NCI-H526 treated with DMSO at 0.1 percent for 48 hours (cell line): Measurements from ENCODE around the gene GPATCH4.
"Not testable (repeated sequence)": the region's sequence is repeated elsewhere in the genome, so short reads cannot be mapped to it uniquely, and the experiment has no call there.

Experiments
- DNase-seq: peaks from one replicate; lab custom pipeline; 2025; lab: John Stamatoyannopoulos, UW

The GPATCH4 gene

DNA sequence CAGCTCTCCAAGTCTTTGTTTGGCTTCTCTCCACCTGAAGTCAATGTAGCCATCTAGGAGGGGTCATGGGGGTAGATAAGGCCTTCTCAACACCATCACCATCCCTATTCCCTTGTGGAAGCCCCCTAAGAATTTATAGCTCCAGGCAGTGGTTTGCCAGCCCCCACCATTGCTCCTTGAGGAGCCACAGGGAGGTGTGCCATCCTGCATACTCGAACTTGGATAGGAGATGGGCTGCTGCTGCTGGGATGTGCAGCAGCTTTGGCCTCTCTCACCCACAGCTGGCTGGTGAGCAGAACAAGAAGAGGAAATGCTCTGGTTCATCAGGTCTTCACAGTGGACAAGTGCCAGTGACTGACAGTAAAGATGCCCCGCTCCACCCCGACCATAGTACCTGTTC is 4.9 kb downstream of the GPATCH4 start:
- DNase-seq: no peak

- no peak for DNase-seq
These were observed 6.3 kb downstream of the GPATCH4 start for GRCh38 chr1:156595016-156595415.

- DNase-seq: no peak
These were observed 7.1 kb downstream of the GPATCH4 start for GRCh38 chr1:156594190-156594589.

GRCh38 chr1:156593661-156593989 is 7.7 kb downstream of the GPATCH4 start:
- DNase-seq: no peak

GRCh38 chr1:156592910-156593660 is 8.2 kb downstream of the GPATCH4 start:
- DNase-seq: no peak

DNA sequence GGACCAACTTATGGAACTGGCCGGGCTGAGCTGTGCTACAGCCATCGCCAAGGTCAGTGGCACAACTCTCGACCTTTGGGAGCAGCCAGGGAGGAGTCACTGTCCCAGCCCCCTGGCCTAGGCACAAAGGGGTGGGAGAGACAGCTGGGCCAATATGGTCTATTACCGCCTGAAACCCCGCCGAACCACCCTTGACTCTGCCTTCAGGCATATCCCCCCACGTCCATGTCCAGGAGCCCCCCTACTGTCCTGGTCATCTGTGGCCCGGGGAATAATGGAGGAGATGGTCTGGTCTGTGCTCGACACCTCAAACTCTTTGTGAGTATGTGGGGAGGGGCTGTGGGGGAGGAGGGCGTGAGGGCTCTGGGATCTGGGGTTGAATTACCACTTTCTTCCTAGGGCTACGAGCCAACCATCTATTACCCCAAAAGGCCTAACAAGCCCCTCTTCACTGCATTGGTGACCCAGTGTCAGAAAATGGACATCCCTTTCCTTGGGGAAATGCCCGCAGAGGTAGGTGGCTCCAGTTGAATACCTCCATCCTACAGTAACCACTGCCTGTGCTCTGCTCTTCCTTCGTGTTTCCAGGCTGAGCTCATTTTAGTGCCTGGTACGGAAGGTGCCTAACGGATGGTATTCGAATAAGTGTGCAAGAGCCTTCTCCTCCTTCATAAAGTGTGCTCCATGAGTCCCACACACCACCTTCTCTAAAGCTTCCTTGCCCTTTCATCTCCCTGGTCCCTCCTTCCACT is 8.9 kb downstream of the GPATCH4 start:
- no peak for DNase-seq

DNA sequence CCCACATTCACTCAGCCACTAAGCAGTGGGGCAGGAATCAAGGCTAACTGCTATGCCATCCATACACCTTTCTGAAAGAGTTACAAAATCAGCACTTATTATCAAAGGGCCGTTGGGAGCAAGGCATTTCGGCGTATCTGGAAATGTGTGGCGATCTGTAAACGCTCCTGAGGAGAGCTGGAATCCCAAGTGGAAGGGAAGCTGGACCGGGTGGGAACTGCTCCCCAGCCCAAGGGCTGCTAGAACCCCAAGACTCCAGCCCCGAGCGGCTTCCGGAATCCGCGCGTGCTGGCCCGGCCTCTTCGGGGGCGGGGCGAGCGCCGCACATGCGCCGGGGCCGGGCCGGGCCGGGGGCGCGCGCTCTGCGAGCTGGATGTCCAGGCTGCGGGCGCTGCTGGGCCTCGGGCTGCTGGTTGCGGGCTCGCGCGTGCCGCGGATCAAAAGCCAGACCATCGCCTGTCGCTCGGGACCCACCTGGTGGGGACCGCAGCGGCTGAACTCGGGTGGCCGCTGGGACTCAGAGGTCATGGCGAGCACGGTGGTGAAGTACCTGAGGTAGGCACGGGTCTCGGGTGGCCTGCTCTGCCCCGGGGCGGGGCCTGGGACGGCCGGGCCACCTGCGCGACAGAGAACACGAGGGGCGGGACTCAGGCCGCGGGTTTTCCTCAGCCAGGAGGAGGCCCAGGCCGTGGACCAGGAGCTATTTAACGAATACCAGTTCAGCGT is 9.7 kb downstream of the GPATCH4 start, which contains the start of gene NAXE:
TSS of gene NAXE (plus strand) at position 345 of the 726 bp plus-strand sequence. CDS start at position 374, 29 bp downstream.
- peak; percentile 77 for DNase-seq

DNA sequence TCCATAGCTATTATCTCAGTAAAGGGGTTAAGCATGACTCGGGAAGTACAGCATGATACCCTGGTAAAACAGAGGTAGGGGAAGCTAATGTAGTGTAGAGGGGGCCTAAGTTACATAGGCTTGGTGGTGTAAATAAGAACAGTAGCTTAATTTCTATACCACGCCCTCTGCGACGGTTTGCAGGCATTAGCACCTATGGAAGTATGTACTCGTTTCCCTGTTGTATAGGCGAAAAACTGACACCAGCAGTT is 10.2 kb downstream of the GPATCH4 start:
- DNase-seq: peak; percentile 71

- no peak for DNase-seq
These were observed 10.7 kb downstream of the GPATCH4 start for GRCh38 chr1:156590326-156591180.

DNA sequence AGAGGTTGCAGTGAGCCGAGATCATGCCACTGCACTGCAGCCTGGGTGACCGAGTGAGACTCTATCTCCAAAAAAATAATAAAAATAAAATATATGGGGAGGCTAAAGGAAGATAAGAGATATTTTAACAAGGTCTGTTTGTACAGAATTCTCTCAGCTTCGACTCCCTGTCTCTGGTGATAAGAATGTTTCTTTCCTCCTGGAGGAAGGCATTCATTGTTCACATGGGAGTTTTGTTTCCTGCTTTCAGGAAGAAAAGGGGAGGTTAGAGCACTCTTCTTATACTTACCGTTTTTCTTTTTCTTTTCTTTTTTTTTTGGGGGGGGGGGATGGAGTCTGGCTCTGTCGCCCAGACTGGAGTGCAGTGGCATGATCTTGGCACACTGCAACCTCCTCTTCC is 11.7 kb downstream of the GPATCH4 start:
- DNase-seq: no peak

DNA sequence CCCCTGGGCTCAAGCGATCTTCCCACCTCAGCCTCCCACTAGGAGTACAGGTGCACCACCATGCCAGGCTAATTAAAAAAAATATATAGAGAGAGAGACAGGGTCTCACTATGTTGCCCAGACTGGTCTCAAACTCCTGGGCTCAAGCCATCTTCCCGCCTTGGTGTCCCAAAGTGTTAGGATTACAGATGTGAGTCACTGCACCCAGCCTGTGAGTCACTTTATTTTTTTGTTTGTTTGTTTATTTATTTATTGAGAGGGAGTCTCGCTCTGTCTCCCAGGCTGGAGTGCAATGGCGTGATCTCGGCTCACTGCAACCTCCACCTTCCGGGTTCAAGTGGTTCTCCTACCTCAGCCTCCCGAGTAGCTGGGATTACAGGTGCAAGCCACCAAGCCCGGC is 13.4 kb downstream of the GPATCH4 start:
- DNase-seq: not testable (repeated sequence)

- DNase-seq: no peak
These were observed 14.3 kb downstream of the GPATCH4 start for GRCh38 chr1:156586892-156587477.

DNA sequence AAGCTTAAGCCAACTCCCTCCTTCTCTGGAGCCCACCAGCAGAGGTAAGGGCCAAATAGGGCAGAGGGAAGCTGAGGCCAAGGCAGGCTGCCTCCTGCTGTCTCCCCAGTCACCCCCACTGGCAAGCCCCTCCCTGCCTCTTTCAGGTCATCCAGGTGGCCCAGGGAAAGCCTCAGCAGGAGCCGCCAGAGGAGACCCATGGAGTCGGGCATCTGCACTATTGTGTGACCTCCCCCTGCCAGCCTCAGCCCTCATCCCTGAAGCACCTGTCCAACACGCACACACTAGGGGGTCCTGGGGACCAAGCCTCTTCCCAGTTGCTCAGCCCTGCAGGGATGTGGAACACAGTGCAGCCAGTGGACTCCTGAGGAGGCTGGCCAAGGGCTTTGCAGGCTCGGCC is 15.0 kb downstream of the GPATCH4 start:
- no peak for DNase-seq

- DNase-seq: peak; percentile 52
These were observed 16.5 kb downstream of the GPATCH4 start for GRCh38 chr1:156584813-156585212.

DNA sequence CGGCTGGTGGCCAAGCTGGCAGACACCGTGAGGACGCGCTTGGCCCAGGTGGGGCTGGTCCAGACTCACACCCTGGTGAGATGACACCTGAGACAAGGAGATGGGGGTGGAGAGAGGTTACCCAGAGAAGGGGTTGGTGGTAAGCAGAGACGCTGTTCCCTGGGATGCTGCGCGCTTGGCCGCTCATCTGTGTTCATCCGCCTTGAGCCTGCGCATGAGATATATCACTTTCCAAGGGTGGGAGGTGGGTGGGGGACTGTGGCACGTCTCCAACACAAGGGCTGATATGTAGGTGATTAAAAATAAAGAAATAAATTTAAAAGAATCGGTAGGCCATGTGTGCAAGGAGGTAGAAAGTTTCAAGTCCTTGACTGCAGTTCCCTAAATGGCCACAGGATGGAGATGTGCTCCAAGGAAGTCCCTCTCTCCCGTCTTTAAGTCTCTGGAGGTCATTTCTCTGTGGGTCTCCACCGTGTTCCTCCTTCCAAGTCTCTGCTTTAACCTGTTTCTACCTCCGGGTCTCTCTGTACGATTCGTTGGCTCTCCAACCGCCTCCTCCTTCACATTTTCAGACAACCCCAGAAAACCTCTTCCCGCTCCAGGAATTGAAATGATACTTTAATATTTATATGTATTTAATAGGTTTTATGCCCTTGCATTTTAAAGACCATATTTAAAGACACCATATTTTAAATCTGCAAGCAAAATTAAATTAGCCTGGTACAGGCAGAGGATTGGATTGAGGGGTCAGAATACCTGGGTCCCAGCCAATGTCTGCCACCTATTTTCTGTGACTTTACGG is 17.3 kb downstream of the GPATCH4 start:
- peak; percentile 88 for DNase-seq

DNA sequence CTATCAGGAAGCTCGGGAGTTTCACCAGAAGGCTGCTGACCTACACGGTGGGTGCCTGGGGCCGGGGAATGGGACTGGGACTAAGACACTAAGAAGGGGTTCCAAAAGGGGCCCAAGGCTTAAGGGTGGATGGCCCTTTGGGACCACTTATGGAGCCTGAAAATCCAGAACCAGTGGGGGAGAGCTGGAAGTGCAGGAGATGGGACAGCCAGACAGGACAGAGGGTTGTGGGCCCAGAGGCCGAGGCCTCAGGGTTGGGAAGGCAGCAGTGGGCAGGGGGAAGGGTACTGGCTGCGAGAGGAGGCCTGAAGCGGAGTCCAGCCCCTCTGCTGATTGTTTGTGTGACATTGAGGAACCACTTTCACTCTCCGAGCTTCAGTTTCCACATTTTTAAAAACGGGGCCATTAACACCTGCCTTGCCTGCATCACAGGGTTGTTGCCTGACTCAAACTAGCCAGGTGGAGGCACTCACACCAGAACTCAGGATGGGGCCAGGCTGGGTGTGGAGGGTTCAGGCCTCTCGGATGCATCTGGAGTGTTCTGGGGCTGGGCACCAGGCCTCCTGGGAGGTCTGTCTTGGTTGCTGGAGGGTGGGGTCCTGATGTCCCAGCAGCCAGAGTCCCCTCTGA is 18.8 kb downstream of the GPATCH4 start:
- DNase-seq: no peak

DNA sequence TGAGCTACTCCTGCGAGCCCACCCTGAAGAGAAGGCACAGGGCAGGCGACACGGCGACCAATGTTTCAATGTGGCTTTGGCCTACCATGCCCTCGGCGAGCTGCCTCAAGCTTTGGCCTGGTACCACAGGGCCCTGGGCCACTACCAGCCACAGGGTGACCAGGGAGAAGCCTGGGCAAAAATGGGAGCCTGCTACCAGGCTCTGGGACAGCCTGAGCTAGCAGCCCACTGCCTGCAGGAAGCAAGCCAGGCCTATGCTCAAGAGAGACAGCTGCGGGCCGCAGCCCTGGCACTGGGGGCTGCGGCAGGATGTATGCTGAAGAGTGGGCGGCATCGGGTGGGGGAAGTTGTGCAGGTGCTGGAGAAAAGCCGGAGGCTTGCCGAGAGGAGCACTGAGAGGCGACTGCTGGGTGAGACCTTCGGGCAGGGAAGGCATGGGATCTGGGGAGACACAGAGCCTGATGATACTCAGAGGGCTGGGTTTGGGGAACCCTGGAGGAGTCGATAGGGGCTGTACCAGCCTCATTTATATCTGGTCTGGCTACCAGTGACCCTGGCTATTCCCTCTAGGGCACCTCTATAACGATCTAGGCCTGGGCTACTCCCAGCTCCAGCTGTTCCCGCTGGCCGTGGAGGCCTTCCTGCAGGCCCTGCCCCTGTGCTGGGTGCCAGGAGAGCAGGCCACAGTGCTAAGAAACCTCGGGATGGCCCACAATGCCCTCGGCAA is 19.5 kb downstream of the GPATCH4 start:
- DNase-seq: no peak

GRCh38 chr1:156579472-156579871 is 21.8 kb downstream of the GPATCH4 start, which contains the start of gene TTC24:
TTC24 (plus strand) TSS chr1:156579723; CDS start chr1:156581365, 1,642 bp downstream.
- no peak for DNase-seq

DNA sequence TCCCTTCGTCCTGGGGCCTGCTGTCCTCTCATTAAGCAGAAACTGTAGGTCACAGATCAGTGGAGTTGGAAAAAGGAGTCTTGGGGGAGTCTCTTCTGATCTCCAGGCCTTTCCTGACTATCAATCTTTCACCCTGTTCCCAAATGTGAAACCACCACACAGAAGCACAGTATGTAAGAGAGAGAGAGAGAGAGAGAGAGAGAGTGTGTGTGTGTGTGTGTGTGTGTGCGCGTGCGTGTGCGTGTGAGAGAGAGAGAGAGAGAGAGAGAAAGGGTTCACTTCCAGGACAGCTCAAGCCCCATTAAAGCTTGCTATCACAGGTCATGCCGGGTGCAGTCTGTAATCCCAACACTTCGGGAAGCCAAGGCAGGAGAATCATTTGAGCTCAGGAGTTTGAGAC is 23.2 kb downstream of the GPATCH4 start:
- no peak for DNase-seq

DNA sequence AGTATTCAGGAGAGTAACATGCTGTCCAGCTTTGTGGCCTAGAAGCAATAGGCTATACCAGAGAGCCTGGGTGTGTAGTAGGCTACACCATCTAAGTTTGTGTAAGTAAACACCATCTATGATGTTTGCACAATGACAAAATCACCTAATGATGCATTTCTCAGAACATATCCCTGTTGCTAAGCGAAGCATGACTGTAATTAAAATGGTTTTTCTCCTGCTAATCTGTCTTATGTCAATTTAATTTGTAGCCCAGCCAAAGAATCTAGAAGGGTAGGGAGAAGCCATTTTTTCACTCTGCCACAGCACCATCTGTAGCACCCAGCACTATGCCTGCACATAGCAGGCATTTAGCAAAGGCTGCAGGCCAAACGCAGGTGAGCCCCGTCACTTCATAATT is 23.7 kb downstream of the GPATCH4 start:
- no peak for DNase-seq
